ENCODE data around the gene TGFBR3L.

DNA sequence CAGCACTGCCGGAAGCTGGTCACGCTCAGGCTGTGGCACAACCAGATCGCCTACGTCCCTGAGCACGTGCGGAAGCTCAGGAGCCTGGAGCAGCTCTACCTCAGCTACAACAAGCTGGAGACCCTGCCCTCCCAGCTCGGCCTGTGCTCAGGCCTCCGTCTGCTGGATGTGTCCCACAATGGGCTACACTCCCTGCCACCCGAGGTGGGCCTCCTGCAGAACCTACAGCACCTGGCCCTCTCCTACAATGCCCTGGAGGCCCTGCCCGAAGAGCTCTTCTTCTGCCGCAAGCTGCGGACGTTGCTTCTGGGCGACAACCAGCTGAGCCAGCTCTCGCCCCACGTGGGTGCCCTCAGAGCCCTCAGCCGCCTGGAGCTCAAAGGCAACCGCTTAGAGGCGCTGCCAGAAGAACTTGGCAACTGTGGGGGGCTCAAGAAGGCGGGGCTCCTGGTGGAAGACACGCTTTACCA lies 14.2 kb upstream of the TGFBR3L start:
- TF ChIP-seq, protein P1, sequence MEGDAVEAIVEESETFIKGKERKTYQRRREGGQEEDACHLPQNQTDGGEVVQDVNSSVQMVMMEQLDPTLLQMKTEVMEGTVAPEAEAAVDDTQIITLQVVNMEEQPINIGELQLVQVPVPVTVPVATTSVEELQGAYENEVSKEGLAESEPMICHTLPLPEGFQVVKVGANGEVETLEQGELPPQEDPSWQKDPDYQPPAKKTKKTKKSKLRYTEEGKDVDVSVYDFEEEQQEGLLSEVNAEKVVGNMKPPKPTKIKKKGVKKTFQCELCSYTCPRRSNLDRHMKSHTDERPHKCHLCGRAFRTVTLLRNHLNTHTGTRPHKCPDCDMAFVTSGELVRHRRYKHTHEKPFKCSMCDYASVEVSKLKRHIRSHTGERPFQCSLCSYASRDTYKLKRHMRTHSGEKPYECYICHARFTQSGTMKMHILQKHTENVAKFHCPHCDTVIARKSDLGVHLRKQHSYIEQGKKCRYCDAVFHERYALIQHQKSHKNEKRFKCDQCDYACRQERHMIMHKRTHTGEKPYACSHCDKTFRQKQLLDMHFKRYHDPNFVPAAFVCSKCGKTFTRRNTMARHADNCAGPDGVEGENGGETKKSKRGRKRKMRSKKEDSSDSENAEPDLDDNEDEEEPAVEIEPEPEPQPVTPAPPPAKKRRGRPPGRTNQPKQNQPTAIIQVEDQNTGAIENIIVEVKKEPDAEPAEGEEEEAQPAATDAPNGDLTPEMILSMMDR (IDR thresholded peaks at IDR 0.05) = no peak
- no peak for TF ChIP-seq POLR2A (IDR thresholded peaks at IDR 0.05)
- TF ChIP-seq EP300 (IDR thresholded peaks at IDR 0.05) = no peak

Data from ovary (tissue), 3 donors.